Esophagus squamous epithelium (tissue), 4 donors: ENCODE measurements around the gene NEUROG1.

Experiments used
- POLR2A ChIP-seq, 4 donors: fragments of 450-650 bp; IDR thresholded peaks; one replicate each; pipeline ENCODE4 v1.6.1; 2017; ENCODE audit warnings: antibody characterized with exemption in 4 of 4, mild to moderate bottlenecking in 4 of 4, moderate library complexity in 3 of 4
- TF ChIP-seq, protein P1 (sequence below), 6 experiments: fragments of 450-650 bp in 4 of 6; fragments of 200-600 bp in 2 of 6; sonication (generic) in 2 of 6; IDR thresholded peaks; one replicate each; pipeline ENCODE4 v1.5.1; 2016 to 2019; ENCODE audit warnings: antibody characterized with exemption in 6 of 6, mild to moderate bottlenecking in 4 of 6, moderate library complexity in 4 of 6

DNA sequence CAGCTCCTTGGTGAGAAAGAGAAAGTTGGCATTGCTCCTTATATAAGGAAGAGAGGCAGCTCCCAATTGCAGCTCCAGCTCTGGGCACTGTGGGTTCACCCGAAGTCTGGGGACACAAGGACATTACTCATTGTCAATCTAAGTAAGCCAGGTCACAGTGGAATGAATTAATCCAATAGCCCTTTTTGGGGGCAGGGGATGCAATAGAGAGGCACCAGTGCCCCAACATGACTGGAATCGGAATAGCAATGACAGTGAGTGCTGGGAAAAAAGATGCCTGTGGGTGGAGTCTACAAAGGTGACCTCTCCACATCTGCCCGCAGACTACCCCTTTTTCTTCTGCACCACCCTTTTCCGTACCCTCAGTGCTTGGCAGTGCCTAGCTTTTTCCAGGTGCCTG, 11.1 kb upstream of the NEUROG1 start:
- TF ChIP-seq, protein P1, sequence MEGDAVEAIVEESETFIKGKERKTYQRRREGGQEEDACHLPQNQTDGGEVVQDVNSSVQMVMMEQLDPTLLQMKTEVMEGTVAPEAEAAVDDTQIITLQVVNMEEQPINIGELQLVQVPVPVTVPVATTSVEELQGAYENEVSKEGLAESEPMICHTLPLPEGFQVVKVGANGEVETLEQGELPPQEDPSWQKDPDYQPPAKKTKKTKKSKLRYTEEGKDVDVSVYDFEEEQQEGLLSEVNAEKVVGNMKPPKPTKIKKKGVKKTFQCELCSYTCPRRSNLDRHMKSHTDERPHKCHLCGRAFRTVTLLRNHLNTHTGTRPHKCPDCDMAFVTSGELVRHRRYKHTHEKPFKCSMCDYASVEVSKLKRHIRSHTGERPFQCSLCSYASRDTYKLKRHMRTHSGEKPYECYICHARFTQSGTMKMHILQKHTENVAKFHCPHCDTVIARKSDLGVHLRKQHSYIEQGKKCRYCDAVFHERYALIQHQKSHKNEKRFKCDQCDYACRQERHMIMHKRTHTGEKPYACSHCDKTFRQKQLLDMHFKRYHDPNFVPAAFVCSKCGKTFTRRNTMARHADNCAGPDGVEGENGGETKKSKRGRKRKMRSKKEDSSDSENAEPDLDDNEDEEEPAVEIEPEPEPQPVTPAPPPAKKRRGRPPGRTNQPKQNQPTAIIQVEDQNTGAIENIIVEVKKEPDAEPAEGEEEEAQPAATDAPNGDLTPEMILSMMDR (IDR thresholded peaks at IDR 0.05) = no peak
- no peak for TF ChIP-seq POLR2A (IDR thresholded peaks at IDR 0.05)
